HG03354 (cell line): ENCODE results near the gene ABCC2.
"Not testable (repeated sequence)": the region's sequence is repeated elsewhere in the genome, so short reads cannot be mapped to it uniquely, and the experiment has no call there.

Experiments
- ATAC-seq: cut with Tn5 transposase; IDR thresholded peaks from one replicate; pipeline ENCODE4 v1.9.1; 2021; ENCODE audit warnings: mild to moderate bottlenecking; ENCODE audit not compliant: unreplicated experiment, poor library complexity, severe bottlenecking

Gene ABCC2

GRCh38 chr10:99850021-99850766 lies 67.8 kb downstream of the ABCC2 start:
- no peak for ATAC-seq

DNA sequence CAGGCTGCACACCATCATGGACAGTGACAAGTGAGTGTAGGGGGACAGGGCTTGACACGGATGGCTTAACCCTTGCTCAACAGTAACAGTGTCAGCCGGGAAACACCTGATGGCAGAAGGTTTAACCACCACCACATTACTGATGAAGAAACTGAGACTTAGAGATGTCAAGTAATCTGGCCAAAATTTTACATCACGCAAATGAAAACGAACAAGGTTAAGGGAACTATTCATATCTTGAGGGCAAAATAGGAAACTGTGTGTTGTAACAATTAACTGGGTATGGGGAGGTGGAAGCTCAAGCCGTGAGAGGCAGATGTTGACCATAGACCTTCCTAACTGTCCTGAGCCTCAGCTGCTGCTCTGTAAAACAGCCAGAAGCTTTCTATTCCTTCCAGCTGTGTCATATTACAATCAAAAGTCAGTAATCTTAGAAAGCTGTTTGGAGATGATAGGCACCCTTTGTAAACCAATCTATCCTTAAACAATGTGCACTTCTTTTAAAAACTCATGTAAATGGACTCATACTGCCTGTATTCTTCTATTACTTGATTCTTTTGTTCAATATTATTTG lies 68.4 kb downstream of the ABCC2 start:
- no peak for ATAC-seq

GRCh38 chr10:99851825-99852224 lies 69.4 kb downstream of the ABCC2 start:
- ATAC-seq: no peak

DNA sequence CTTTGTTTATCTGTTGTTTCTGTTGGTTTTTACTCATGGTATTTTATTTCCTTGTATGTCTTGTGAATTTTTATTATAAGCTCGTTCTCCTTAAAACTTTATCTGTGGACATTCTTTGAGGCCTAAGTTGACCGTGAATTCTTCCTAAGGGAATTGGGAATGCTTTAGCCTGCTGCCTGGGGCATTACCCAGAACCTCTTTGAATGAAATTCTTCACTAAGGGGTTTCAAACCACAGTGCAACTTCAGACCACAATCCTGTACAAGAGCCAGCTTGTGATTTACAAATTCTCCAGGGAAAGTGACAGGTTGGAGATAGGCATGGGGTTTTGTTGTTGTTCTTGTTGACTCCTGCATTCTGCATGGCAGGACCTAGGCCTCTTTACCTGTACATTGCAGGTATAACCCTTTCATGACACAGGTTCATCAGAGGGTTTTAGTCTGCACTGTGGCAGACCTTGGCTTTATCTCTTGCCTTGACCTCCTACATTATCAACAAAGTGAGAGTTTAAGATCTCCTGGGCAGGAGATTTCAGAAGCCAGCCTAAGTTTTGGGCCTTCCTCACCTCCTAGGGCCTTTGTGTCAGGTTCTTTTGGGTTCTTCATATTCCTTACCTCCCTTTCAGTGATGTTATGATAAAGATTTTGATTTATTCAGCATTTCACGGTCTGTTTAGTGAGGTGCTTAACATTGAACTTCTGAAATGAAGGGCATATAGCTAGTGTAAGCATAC lies 70.2 kb downstream of the ABCC2 start:
- ATAC-seq: no peak

- no peak for ATAC-seq
These were observed 71.2 kb downstream of the ABCC2 start for GRCh38 chr10:99853655-99854054.

- no peak for ATAC-seq
These were observed 72.4 kb downstream of the ABCC2 start for GRCh38 chr10:99854860-99855259.

GRCh38 chr10:99855479-99856071 lies 73.1 kb downstream of the ABCC2 start:
- ATAC-seq: no peak

GRCh38 chr10:99858849-99859248 lies 76.4 kb downstream of the ABCC2 start:
- no peak for ATAC-seq

DNA sequence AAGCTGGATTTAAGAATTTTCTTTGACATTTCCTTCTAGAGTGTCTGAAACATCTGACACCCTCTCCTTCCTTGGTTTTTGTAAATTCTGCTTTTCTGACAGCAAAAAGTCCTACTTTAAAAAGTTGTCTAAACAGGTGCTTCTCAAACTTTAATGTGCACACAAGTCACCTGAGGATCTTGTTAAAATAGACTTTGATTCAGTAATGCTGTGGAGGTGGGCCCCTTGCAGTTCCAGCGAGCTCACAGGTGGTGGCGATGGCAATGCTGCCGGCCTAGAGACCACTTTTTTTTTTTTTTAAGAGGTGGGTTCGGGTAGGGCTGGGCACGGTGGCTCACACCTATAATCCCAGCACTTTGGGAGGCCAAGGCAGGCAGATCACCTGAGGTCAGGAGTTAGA lies 77.1 kb downstream of the ABCC2 start:
- no peak for ATAC-seq

DNA sequence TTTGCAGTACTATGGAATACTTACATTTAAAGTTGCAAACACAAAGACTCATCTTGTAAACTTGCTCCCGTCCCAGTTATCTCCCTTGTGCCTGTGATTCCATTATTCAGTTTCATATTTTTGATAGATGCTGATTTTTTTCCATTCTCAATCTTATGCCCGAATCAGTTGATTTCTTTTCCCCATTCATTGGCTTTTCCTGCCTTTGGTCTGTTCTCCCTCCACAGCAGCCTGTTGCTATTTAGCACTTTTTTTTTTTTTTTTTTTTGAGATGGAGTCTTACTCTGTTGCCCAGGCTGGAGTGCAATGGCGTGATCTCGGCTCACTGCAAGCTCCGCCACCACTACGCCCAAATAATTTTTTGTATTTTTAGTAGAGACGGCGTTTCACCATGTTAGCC lies 78.0 kb downstream of the ABCC2 start:
- ATAC-seq: no peak

DNA sequence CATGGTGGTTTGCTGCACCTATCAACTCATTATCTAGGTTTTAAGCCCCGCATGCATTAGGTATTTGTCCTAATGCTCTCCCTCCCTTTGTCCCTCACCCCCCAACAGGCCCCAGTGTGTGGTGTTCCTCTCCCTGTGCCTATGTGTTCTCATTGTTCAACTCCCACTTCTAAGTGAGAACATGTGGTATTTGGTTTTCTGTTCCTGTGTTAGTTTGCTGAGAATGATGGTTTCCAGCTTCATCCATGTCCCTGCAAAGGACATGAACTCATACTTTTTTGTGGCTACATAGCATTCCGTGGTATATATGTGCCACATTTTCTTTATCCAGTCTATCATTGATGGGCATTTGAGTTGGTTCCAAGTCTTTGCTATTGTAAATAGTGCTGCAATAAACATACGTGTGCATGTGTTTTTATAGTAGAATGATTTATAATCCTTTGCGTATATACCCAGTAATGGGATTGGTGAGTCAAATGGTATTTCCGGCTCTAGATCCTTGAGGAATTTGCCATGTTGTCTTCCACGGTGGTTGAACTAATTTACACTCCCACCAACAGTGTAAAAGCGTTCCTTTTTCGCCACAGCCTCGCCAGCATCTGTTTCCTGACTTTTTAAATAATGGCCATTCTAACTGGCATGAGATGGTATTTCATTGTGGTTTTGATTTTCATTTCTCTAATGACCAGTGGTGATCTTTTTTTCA lies 81.2 kb downstream of the ABCC2 start:
- ATAC-seq: not testable (repeated sequence)

GRCh38 chr10:99867250-99867649 lies 84.8 kb downstream of the ABCC2 start:
- not testable (repeated sequence) for ATAC-seq

GRCh38 chr10:99869581-99870122 lies 87.2 kb downstream of the ABCC2 start:
- no peak for ATAC-seq

DNA sequence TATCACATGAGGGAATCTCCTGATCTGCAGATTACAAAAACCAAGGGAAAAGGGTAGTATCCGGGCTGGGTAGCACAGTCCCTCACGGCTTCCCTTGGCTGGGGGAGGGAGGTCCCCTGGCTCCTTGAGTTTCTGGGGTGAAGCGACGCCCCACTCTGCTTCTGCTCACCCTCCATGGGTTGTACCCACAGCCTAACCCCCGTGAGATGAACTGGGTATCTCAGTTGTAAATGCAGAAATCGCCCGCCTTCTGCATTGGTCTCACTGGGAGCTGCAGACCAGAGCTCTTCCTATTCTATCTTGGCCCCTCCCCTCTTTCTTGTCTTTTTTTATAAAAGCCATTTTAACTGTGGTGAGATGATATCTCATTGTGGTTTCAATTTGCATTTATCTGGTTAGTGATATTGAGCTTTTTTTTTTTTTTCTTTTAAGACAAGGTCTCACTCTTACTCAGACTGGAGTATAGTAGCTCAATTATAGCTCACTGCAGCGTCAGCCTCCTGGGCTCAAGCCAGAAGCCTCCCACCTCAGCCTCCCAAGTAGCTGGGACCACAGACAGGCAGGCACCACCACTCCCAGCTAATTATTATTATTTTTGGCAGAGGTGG lies 87.8 kb downstream of the ABCC2 start:
- no peak for ATAC-seq

- ATAC-seq: no peak
These were observed 90.1 kb downstream of the ABCC2 start for GRCh38 chr10:99872367-99873162.

- ATAC-seq: no peak
These were observed 91.4 kb downstream of the ABCC2 start for GRCh38 chr10:99873846-99874245.

- ATAC-seq: no peak
These were observed 92.1 kb downstream of the ABCC2 start for GRCh38 chr10:99874341-99875085.

GRCh38 chr10:99875473-99875872 lies 93.0 kb downstream of the ABCC2 start:
- no peak for ATAC-seq
